H1 (cell line): ENCODE data around the gene MBLAC1. TPM values are rescaled to one million over a fixed set of nuclear protein-coding genes. Genes with fewer than 3 reads are reported as not detected.

Source experiments
- CTCF ChIA-PET: fragments of 300-600 bp; sonication (Branson Sonifier 250); formaldehyde crosslinking; loops from one replicate; lab custom pipeline; 2021; ENCODE audit not compliant: partially characterized antibody; lab: Charles Lee
- POLR2A ChIA-PET: fragments of 300-600 bp; sonication (Branson Sonifier 250); formaldehyde crosslinking; loops from one replicate; lab custom pipeline; 2021; ENCODE audit warnings: inconsistent platforms; ENCODE audit not compliant: partially characterized antibody; lab: Charles Lee
- DNase-seq, 2 experiments: peaks; one replicate each; pipeline versions ENCODE4 v3.0.0 to v3.0.0-alpha.2; 2010 to 2022; ENCODE audit warnings: low spot score in 2 of 2, low read depth in 1 of 2, mixed read lengths in 1 of 2
- FAIRE-seq: peaks from 2 replicates; lab custom pipeline; 2011; peaks lifted over from hg19 to GRCh38; lab: Jason Lieb, UNC
- H2AFZ ChIP-seq: 2 replicates; pipeline ENCODE4 v1.8.1; 2012; ENCODE audit warnings: low read length, inconsistent platforms
- H2AK5ac ChIP-seq: 2 replicates; pipeline ENCODE4 v1.6.1; 2013; ENCODE audit warnings: low read depth, low read length
- H2BK120ac ChIP-seq: replicated peaks from 2 replicates; pipeline ENCODE3; 2013; ENCODE audit warnings: low read depth, low read length, inconsistent platforms
- H2BK12ac ChIP-seq: 2 replicates; pipeline ENCODE4 v1.6.1; 2013; ENCODE audit warnings: low read depth, low read length
- H2BK15ac ChIP-seq: 2 replicates; pipeline ENCODE4 v1.6.1; 2013; ENCODE audit warnings: low read length
- H2BK20ac ChIP-seq: 2 replicates; pipeline ENCODE4 v1.6.1; 2013; ENCODE audit warnings: low read length
- H2BK5ac ChIP-seq: 2 replicates; pipeline ENCODE4 v1.6.1; 2013; ENCODE audit warnings: low read depth, low read length
- H3K14ac ChIP-seq: 2 replicates; pipeline ENCODE4 v1.6.1; 2013; ENCODE audit warnings: inconsistent platforms; ENCODE audit not compliant: insufficient read length
- H3K18ac ChIP-seq: 2 replicates; pipeline ENCODE4 v1.6.1; 2013; ENCODE audit warnings: low read length; ENCODE audit errors: extremely low read depth
- H3K23ac ChIP-seq: 2 replicates; pipeline ENCODE4 v1.6.1; 2013; ENCODE audit warnings: inconsistent platforms; ENCODE audit not compliant: insufficient read length
- H3K23me2 ChIP-seq: 2 replicates; pipeline ENCODE4 v1.6.1; 2013; ENCODE audit warnings: low read depth, low read length
- H3K27ac ChIP-seq: 2 replicates; pipeline ENCODE4 v1.6.1; 2011; ENCODE audit warnings: low read depth, low read length, inconsistent platforms
- H3K27me3 ChIP-seq, 4 experiments: replicated peaks in 1 of 4; 1 replicate in 1 of 4; 2 replicates in 3 of 4; pipeline versions ENCODE4 v1.6.1 to v1.8.1; 2011 to 2013; ENCODE audit warnings: low read length in 3 of 4, mild to moderate bottlenecking in 3 of 4, inconsistent platforms in 2 of 4, mixed read lengths in 2 of 4, moderate library complexity in 1 of 4; ENCODE audit not compliant: control insufficient read depth in 3 of 4, insufficient read depth in 3 of 4; ENCODE audit errors: extremely low read depth in 1 of 4
- H3K36me3 ChIP-seq, 4 experiments: 2 replicates each; pipeline versions ENCODE4 v1.6.1 to v1.8.1; 2011 to 2013; ENCODE audit warnings: mild to moderate bottlenecking in 4 of 4, low read length in 3 of 4, moderate library complexity in 2 of 4, control low read depth in 1 of 4, inconsistent platforms in 1 of 4; ENCODE audit not compliant: insufficient read depth in 4 of 4, control insufficient read depth in 2 of 4
- H3K4ac ChIP-seq: replicated peaks from 2 replicates; pipeline ENCODE3; 2013; ENCODE audit warnings: low read length, low read depth, mixed read lengths, inconsistent platforms; ENCODE audit not compliant: insufficient read length
- H3K4me1 ChIP-seq, 4 experiments: replicated peaks in 1 of 4; 1 replicate in 1 of 4; 2 replicates in 3 of 4; pipeline versions ENCODE4 v1.6.1 to v1.8.1; 2011 to 2013; ENCODE audit warnings: low read length in 3 of 4, inconsistent platforms in 2 of 4, mixed read lengths in 1 of 4; ENCODE audit not compliant: insufficient read depth in 4 of 4, control insufficient read depth in 3 of 4
- H3K4me2 ChIP-seq, 2 experiments: 2 replicates each; pipeline versions ENCODE4 v1.6.1 to v1.8.1; 2011 to 2013; ENCODE audit warnings: low read depth in 2 of 2, low read length in 2 of 2, control low read depth in 1 of 2, inconsistent platforms in 1 of 2, mild to moderate bottlenecking in 1 of 2; ENCODE audit not compliant: insufficient read depth in 1 of 2
- H3K4me3 ChIP-seq, 4 experiments: fragments of 200-600, 300-600 bp in 1 of 4; sonication (generic), shearing (Covaris generic), sonication (Bioruptor Twin) in 1 of 4; 2 replicates each; pipeline versions ENCODE4 v1.5.1 to v1.8.1; 2011 to 2016; ENCODE audit warnings: low read length in 4 of 4, low read depth in 3 of 4, control low read depth in 2 of 4, inconsistent platforms in 2 of 4, mild to moderate bottlenecking in 2 of 4, mixed read lengths in 1 of 4, moderate library complexity in 1 of 4; ENCODE audit not compliant: insufficient read depth in 2 of 4; ENCODE audit errors: extremely low read depth in 1 of 4
- H3K56ac ChIP-seq: replicated peaks from 2 replicates; pipeline ENCODE3; 2013; ENCODE audit warnings: low read depth, mild to moderate bottlenecking, mixed read lengths, low read length, inconsistent platforms; ENCODE audit not compliant: insufficient read length
- H3K79me1 ChIP-seq: 2 replicates; pipeline ENCODE4 v1.6.1; 2013; ENCODE audit warnings: low read depth, low read length, control low read depth
- H3K79me2 ChIP-seq, 2 experiments: 2 replicates each; pipeline versions ENCODE4 v1.6.1 to v1.8.1; 2012 to 2013; ENCODE audit warnings: low read length in 2 of 2, mild to moderate bottlenecking in 2 of 2, inconsistent platforms in 1 of 2; ENCODE audit not compliant: insufficient read depth in 2 of 2, control insufficient read depth in 1 of 2
- H3K9ac ChIP-seq, 4 experiments: replicated peaks in 1 of 4; 1 replicate in 1 of 4; 2 replicates in 3 of 4; pipeline versions ENCODE4 v1.6.1 to v1.8.1; 2011 to 2013; ENCODE audit warnings: low read depth in 3 of 4, low read length in 3 of 4, control low read depth in 2 of 4, mild to moderate bottlenecking in 2 of 4, moderate library complexity in 2 of 4, inconsistent platforms in 1 of 4; ENCODE audit errors: extremely low read depth in 1 of 4
- H3K9me3 ChIP-seq, 2 experiments: 2 replicates each; pipeline versions ENCODE4 v1.6.1 to v1.8.1; 2012 to 2013; ENCODE audit warnings: mild to moderate bottlenecking in 2 of 2, moderate library complexity in 2 of 2, control low read depth in 1 of 2, inconsistent platforms in 1 of 2, low read depth in 1 of 2, low read length in 1 of 2, mixed read lengths in 1 of 2; ENCODE audit not compliant: insufficient read depth in 2 of 2
- H4K20me1 ChIP-seq, 2 experiments: replicated peaks in 1 of 2; 2 replicates each; pipeline versions ENCODE3 to v1.8.1; 2011 to 2013; ENCODE audit warnings: inconsistent platforms in 2 of 2, low read length in 2 of 2, mild to moderate bottlenecking in 1 of 2; ENCODE audit not compliant: insufficient read depth in 2 of 2, control insufficient read depth in 1 of 2
- H4K5ac ChIP-seq: 2 replicates; pipeline ENCODE4 v1.6.1; 2013; ENCODE audit warnings: low read length, low read depth, mixed read lengths, inconsistent platforms; ENCODE audit not compliant: insufficient read length
- H4K8ac ChIP-seq: 2 replicates; pipeline ENCODE4 v1.8.0; 2013; ENCODE audit warnings: mild to moderate bottlenecking, moderate library complexity, low read length, inconsistent platforms; ENCODE audit not compliant: insufficient read depth; ENCODE audit errors: extremely low read depth
- H4K91ac ChIP-seq: replicated peaks from 2 replicates; pipeline ENCODE3; 2013; ENCODE audit warnings: low read length, mixed read lengths, inconsistent platforms; ENCODE audit not compliant: insufficient read length
- WGBS, 2 experiments: shearing (Covaris generic) in 1 of 2; methylation state at CpG; one replicate each; pipeline versions ENCODE4 v1.1.6 to v1.1.7; 2013 to 2015; ENCODE audit warnings: low lambda C conversion rate in 2 of 2, mixed read lengths in 2 of 2, inconsistent platforms in 1 of 2, low coverage in 1 of 2, missing lambda C conversion rate in 1 of 2; ENCODE audit not compliant: insufficient replicate concordance in 2 of 2, insufficient coverage in 1 of 2, insufficient read length in 1 of 2; ENCODE audit errors: extremely low coverage in 1 of 2, missing lambda C conversion rate in 1 of 2; 5-methylcytosine and 5-hydroxymethylcytosine counted together
- polyA plus RNA-seq, 7 experiments: library from polyadenylated mRNA; depleted of rRNA in 3 of 7; stranded (reverse) in 5 of 7; unstranded in 2 of 7; fragments of >200 nt in 5 of 7; fragments of 200-250 nt in 2 of 7; gene quantifications; 1 replicate in 5 of 7; 2 replicates in 1 of 7; 4 replicates in 1 of 7; pipeline versions ENCODE4 v1.2.1 to v1.2.3, GENCODE V29; 2011 to 2013; ENCODE audit warnings: missing spikeins in 2 of 7, mixed read lengths in 2 of 7
- total RNA-seq: library from RNA; stranded (reverse); fragmentation: NEBNext Ultra II Directional; extraction: Animal tissue kit (Norgen Biotek cat#: 25700); gene quantifications from 2 replicates; pipeline ENCODE4 v1.2.1, GENCODE V29; 2021

MBLAC1 gene
- total and polyA plus RNA-seq, 2 of the 8 experiments (the other 6 are each of a cell fraction or from before 2014, with no cell fraction given): 1.00 to 1.7 TPM

DNA sequence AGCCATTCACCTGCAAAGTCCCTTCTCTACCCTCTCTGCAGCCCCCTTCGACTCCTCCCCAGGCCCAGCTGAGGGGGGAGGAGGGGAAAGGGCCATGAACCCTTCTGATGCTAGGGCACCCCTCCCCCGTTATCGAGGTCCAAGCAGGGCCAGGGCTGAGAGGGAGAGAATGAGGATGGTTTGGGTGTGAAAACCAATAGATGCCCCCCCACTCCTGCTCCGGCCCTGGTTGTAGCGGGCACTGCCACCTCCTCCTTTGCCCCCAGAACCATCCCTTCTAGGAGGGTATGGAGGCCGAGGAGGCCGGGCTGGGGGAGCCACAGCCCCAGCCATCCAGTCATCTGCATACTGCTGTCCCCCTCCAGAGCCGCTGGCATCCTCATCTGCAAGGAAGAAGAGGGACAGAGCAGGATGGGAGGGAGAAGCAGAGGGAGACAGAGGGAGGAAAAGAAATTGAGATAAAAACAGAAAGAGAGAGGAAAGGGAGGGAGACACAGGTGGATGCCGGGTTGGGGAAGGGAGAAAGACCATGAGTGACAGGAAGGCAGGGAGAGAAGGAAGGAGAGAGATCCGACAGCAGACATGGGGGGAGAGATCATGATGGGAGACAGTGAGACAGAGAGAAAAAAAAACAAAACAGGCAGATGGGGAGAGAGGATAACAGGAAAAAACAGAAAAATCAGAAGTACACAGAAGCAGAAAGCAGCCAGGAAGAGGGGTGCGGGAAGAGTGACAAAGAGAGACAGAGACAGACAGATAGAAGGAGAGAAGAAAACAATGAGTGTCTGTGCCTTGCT, 43.5 kb downstream of the MBLAC1 start:
- H3K4me2 ChIP-seq: peak overlapping the region; percentile 76 to 81
- WGBS, 2 experiments: 69% methylated on average over 11 of the region's 11 CpGs; no CpG with 5 or more reads in 1 of the 2 experiments
- CTCF ChIA-PET: interaction anchor here (1.0 to 11.2 kb wide), 3 partner anchors 10 to 48 kb away, joined by 3 to 94 read pairs (median 3); no protein-coding TSS in a partner anchor

More for the DNA sequence above, 43.5 kb downstream of the MBLAC1 start:
- H3K4me1 ChIP-seq: peaks cover 11 to 27% (median 17%) of the 10 kb centered on the region in 4 experiments
- POLR2A ChIA-PET: interaction anchor here (1.0 to 11.0 kb wide), 5 partner anchors 9 to 85 kb away, joined by 3 to 145 read pairs (median 8); partner anchors contain the start of gene TRAPPC14
- H3K4ac ChIP-seq: no peak overlapping the region
- no peak overlapping the region for H2BK120ac ChIP-seq
- peak overlapping the region in 1 of 4 experiments; percentile 67; a peak in 2 of 8 replicates for H3K4me3 ChIP-seq
- peaks cover 0 to 7% of the 10 kb centered on the region in 2 experiments for H4K20me1 ChIP-seq
- no peak overlapping the region for H4K8ac ChIP-seq
- no peak overlapping the region for H4K91ac ChIP-seq
- H3K9me3 ChIP-seq: no peaks in the 10 kb centered on the region
- no peaks in the 10 kb centered on the region; the same call in none of the 2 replicates for H3K79me1 ChIP-seq
- peaks cover 0 to 10% (median 2%) of the 10 kb centered on the region in 4 experiments; a peak in 1 of 7 replicates for H3K27me3 ChIP-seq
- no peak overlapping the region for H3K27ac ChIP-seq
- H3K23ac ChIP-seq: no peak overlapping the region
- H2AK5ac ChIP-seq: no peak overlapping the region
- H2BK12ac ChIP-seq: no peak overlapping the region; the same call in 1 of the 2 replicates
- H3K18ac ChIP-seq: peak overlapping the region; percentile 32
- no peak overlapping the region for H3K9ac ChIP-seq
- H2AFZ ChIP-seq: no peak overlapping the region
- H4K5ac ChIP-seq: no peak overlapping the region
- no peak overlapping the region for H2BK20ac ChIP-seq
- no peak for FAIRE-seq
- no peaks in the 10 kb centered on the region for H3K79me2 ChIP-seq
- H3K14ac ChIP-seq: no peak overlapping the region
- no peak overlapping the region for H3K56ac ChIP-seq
- no peak overlapping the region for H2BK15ac ChIP-seq
- H3K23me2 ChIP-seq: peaks cover 14% of the 10 kb centered on the region; the same call in 1 of the 2 replicates
- no peak overlapping the region for H2BK5ac ChIP-seq
- DNase-seq: no peak
- peaks cover 0 to 8% (median 1%) of the 10 kb centered on the region in 4 experiments; a peak in 3 of 8 replicates for H3K36me3 ChIP-seq
